BLaER1 (cell line): Measurements from ENCODE around the gene MAP7D3.

Experiments used
- H3K27ac ChIP-seq: shearing (Covaris generic); formaldehyde crosslinking; 2 replicates; pipeline ENCODE4 v1.8.1; 2022
- H3K27me3 ChIP-seq: shearing (Covaris generic); formaldehyde crosslinking; 2 replicates; pipeline ENCODE4 v1.8.1; 2022
- H3K36me3 ChIP-seq: shearing (Covaris generic); formaldehyde crosslinking; 2 replicates; pipeline ENCODE4 v1.8.1; 2022
- H3K4me1 ChIP-seq: shearing (Covaris generic); formaldehyde crosslinking; 2 replicates; pipeline ENCODE4 v1.8.1; 2022
- H3K4me2 ChIP-seq: shearing (Covaris generic); formaldehyde crosslinking; 2 replicates; pipeline ENCODE4 v1.8.1; 2022
- H3K4me3 ChIP-seq: shearing (Covaris generic); formaldehyde crosslinking; 2 replicates; pipeline ENCODE4 v1.8.1; 2022
- H3K9ac ChIP-seq: shearing (Covaris generic); formaldehyde crosslinking; 2 replicates; pipeline ENCODE4 v1.8.1; 2022
- H3K9me3 ChIP-seq: shearing (Covaris generic); formaldehyde crosslinking; 2 replicates; pipeline ENCODE4 v1.8.1; 2022
- H4K20me1 ChIP-seq: shearing (Covaris generic); formaldehyde crosslinking; 2 replicates; pipeline ENCODE4 v1.8.1; 2022
- Cebpa-rat ChIP-seq: shearing (Covaris generic); IDR thresholded peaks from 2 replicates; pipeline ENCODE4 v1.8.1; 2022

Gene MAP7D3

GRCh38 chrX:136192135-136192534 is 59.1 kb downstream of the MAP7D3 start:
- Histone ChIP-seq H3K4me3 (no peak overlapping the region), H3K36me3 (no peaks in the 10 kb centered on the region), H3K4me1 (peaks cover 61% of the 10 kb centered on the region), H3K9me3 (no peaks in the 10 kb centered on the region), H4K20me1 (peaks cover 40% of the 10 kb centered on the region; the same call in 1 of the 2 replicates), H3K27ac (no peak overlapping the region), H3K9ac (no peak overlapping the region), H3K4me2 (peak overlapping the region; percentile 51), H3K27me3 (peaks cover 91% of the 10 kb centered on the region)
- TF ChIP-seq Cebpa-rat = no peak

- H3K36me3 ChIP-seq = no peaks in the 10 kb centered on the region
- peak overlapping the region; percentile 40 for H3K4me2 ChIP-seq
- peaks cover 43% of the 10 kb centered on the region; the same call in 1 of the 2 replicates for H4K20me1 ChIP-seq
- peaks cover 87% of the 10 kb centered on the region for H3K27me3 ChIP-seq
- no peak for TF ChIP-seq Cebpa-rat
- no peak overlapping the region for H3K4me3 ChIP-seq
- H3K9ac ChIP-seq = no peak overlapping the region
- H3K27ac ChIP-seq = no peak overlapping the region
- peaks cover 54% of the 10 kb centered on the region for H3K4me1 ChIP-seq
- H3K9me3 ChIP-seq = no peaks in the 10 kb centered on the region
Measured at GRCh38 chrX:136191171-136191570, 60.0 kb downstream of the MAP7D3 start.

GRCh38 chrX:136190038-136190713 is 61.0 kb downstream of the MAP7D3 start:
- H3K4me3 ChIP-seq = no peak overlapping the region
- no peak overlapping the region for H3K9ac ChIP-seq
- no peaks in the 10 kb centered on the region for H3K9me3 ChIP-seq
- no peak overlapping the region for H3K27ac ChIP-seq
- no peak overlapping the region for H3K4me2 ChIP-seq
- H3K27me3 ChIP-seq = peaks cover 87% of the 10 kb centered on the region
- no peaks in the 10 kb centered on the region for H3K36me3 ChIP-seq
- H4K20me1 ChIP-seq = peaks cover 49% of the 10 kb centered on the region; the same call in 1 of the 2 replicates
- H3K4me1 ChIP-seq = peaks cover 53% of the 10 kb centered on the region
- no peak for TF ChIP-seq Cebpa-rat

- TF ChIP-seq Cebpa-rat = no peak
- peaks cover 46% of the 10 kb centered on the region for H3K4me1 ChIP-seq
Measured at GRCh38 chrX:136189222-136189621, 62.0 kb downstream of the MAP7D3 start.

GRCh38 chrX:136186023-136186413 is 65.2 kb downstream of the MAP7D3 start:
- Histone ChIP-seq H3K27ac (no peak overlapping the region), H4K20me1 (peaks cover 39% of the 10 kb centered on the region; the same call in 1 of the 2 replicates), H3K4me3 (no peak overlapping the region), H3K36me3 (no peaks in the 10 kb centered on the region), H3K27me3 (peaks cover 81% of the 10 kb centered on the region), H3K9ac (no peak overlapping the region), H3K4me2 (peak overlapping the region; percentile 28; the same call in 1 of the 2 replicates), H3K4me1 (peaks cover 14% of the 10 kb centered on the region), H3K9me3 (no peaks in the 10 kb centered on the region)
- no peak for TF ChIP-seq Cebpa-rat

More at GRCh38 chrX:136189222-136189621, 62.0 kb downstream of the MAP7D3 start:
- H3K4me2 ChIP-seq = no peak overlapping the region
- H4K20me1 ChIP-seq = peaks cover 40% of the 10 kb centered on the region; the same call in 1 of the 2 replicates
- no peak overlapping the region for H3K4me3 ChIP-seq
- H3K27ac ChIP-seq = no peak overlapping the region
- H3K27me3 ChIP-seq = peaks cover 79% of the 10 kb centered on the region
- H3K9ac ChIP-seq = no peak overlapping the region
- no peaks in the 10 kb centered on the region for H3K36me3 ChIP-seq
- H3K9me3 ChIP-seq = no peaks in the 10 kb centered on the region

GRCh38 chrX:136185401-136186022 is 65.7 kb downstream of the MAP7D3 start:
- TF ChIP-seq Cebpa-rat = no peak
- H3K36me3 ChIP-seq = no peaks in the 10 kb centered on the region
- peak overlapping the region; percentile 28; the same call in 1 of the 2 replicates for H3K4me2 ChIP-seq
- H4K20me1 ChIP-seq = peaks cover 44% of the 10 kb centered on the region; the same call in 1 of the 2 replicates
- no peak overlapping the region for H3K27ac ChIP-seq
- peaks cover 81% of the 10 kb centered on the region for H3K27me3 ChIP-seq
- no peak overlapping the region for H3K4me3 ChIP-seq
- no peaks in the 10 kb centered on the region for H3K9me3 ChIP-seq
- H3K4me1 ChIP-seq = peaks cover 9% of the 10 kb centered on the region; the same call in 1 of the 2 replicates
- no peak overlapping the region for H3K9ac ChIP-seq

GRCh38 chrX:136183917-136184316 is 67.3 kb downstream of the MAP7D3 start:
- H3K4me1 ChIP-seq = 0 out of 2 replicates have a peak, but pooled peaks cover 9% of the 10 kb centered on the region
- H3K36me3 ChIP-seq = no peaks in the 10 kb centered on the region
- TF ChIP-seq Cebpa-rat = no peak
- no peaks in the 10 kb centered on the region for H3K9me3 ChIP-seq
- no peak overlapping the region for H3K4me3 ChIP-seq
- no peak overlapping the region for H3K4me2 ChIP-seq
- peaks cover 48% of the 10 kb centered on the region; the same call in 1 of the 2 replicates for H4K20me1 ChIP-seq
- H3K27ac ChIP-seq = no peak overlapping the region
- peaks cover 81% of the 10 kb centered on the region for H3K27me3 ChIP-seq
- H3K9ac ChIP-seq = no peak overlapping the region

- Histone ChIP-seq H3K36me3 (no peaks in the 10 kb centered on the region), H4K20me1 (peaks cover 46% of the 10 kb centered on the region; the same call in 1 of the 2 replicates), H3K27me3 (peaks cover 81% of the 10 kb centered on the region), H3K4me3 (no peak overlapping the region), H3K4me1 (0 out of 2 replicates have a peak, but pooled peaks cover 9% of the 10 kb centered on the region), H3K9ac (no peak overlapping the region), H3K4me2 (no peak overlapping the region), H3K27ac (no peak overlapping the region), H3K9me3 (no peaks in the 10 kb centered on the region)
- TF ChIP-seq Cebpa-rat = no peak
Measured at GRCh38 chrX:136183172-136183571, 68.0 kb downstream of the MAP7D3 start.

- no peaks in the 10 kb centered on the region for H3K36me3 ChIP-seq
- H3K9ac ChIP-seq = no peak overlapping the region
- peaks cover 43% of the 10 kb centered on the region; the same call in 1 of the 2 replicates for H4K20me1 ChIP-seq
- 0 out of 2 replicates have a peak, but pooled peaks cover 9% of the 10 kb centered on the region for H3K4me1 ChIP-seq
- no peak overlapping the region for H3K27ac ChIP-seq
- H3K4me3 ChIP-seq = no peak overlapping the region
- no peak for TF ChIP-seq Cebpa-rat
- no peak overlapping the region for H3K4me2 ChIP-seq
- no peaks in the 10 kb centered on the region for H3K9me3 ChIP-seq
- peaks cover 84% of the 10 kb centered on the region for H3K27me3 ChIP-seq
Measured at GRCh38 chrX:136182414-136182813, 68.8 kb downstream of the MAP7D3 start.

- no peak overlapping the region for H3K4me3 ChIP-seq
- TF ChIP-seq Cebpa-rat = no peak
- no peak overlapping the region for H3K27ac ChIP-seq
- H3K4me2 ChIP-seq = no peak overlapping the region
- H3K9me3 ChIP-seq = no peaks in the 10 kb centered on the region
- H4K20me1 ChIP-seq = peaks cover 44% of the 10 kb centered on the region; the same call in 1 of the 2 replicates
- peaks cover 93% of the 10 kb centered on the region for H3K27me3 ChIP-seq
- H3K36me3 ChIP-seq = no peaks in the 10 kb centered on the region
- no peaks in the 10 kb centered on the region for H3K4me1 ChIP-seq
- no peak overlapping the region for H3K9ac ChIP-seq
Measured at GRCh38 chrX:136179133-136179532, 72.1 kb downstream of the MAP7D3 start.
